Activated CD8-positive, alpha-beta T cell treated with anti-CD3 and anti-CD28 coated beads for 36 hours (primary cell): Measurements from ENCODE around the gene GPATCH3. TPM values are rescaled to one million over a fixed set of nuclear protein-coding genes. Genes with fewer than 3 reads are reported as not detected.
"Not testable (repeated sequence)": the region's sequence is repeated elsewhere in the genome, so short reads cannot be mapped to it uniquely, and the experiment has no call there.

Experiments used
- ATAC-seq: fragments of 200-7000 bp; cut with Tn5 transposase; one replicate; pipeline ENCODE4 v1.10.0; 2021; ENCODE audit warnings: mild to moderate bottlenecking, moderate library complexity
- CTCF ChIA-PET: fragments of 350-600 bp; sonication (Branson Sonifier 250); formaldehyde crosslinking; loops from one replicate; lab custom pipeline; 2021; ENCODE audit warnings: antibody characterized with exemption; lab: Charles Lee
- POLR2A ChIA-PET: fragments of 350-600 bp; sonication (Branson Sonifier 250); formaldehyde crosslinking; loops from one replicate; lab custom pipeline; 2021; ENCODE audit warnings: antibody characterized with exemption; lab: Charles Lee
- DNase-seq: peaks from one replicate; pipeline ENCODE4 v3.0.0-alpha.2; 2020
- H3K27ac Mint-ChIP-seq: one replicate; pipeline ENCODE4 v1.8.0; 2021; ENCODE audit warnings: mild to moderate bottlenecking, mixed read lengths
- H3K27me3 Mint-ChIP-seq: one replicate; pipeline ENCODE4 v1.8.0; 2021; ENCODE audit warnings: mixed read lengths
- H3K36me3 Mint-ChIP-seq: one replicate; pipeline ENCODE4 v1.8.0; 2021; ENCODE audit warnings: low read depth, mixed read lengths
- H3K4me1 Mint-ChIP-seq: one replicate; pipeline ENCODE4 v1.8.0; 2021; ENCODE audit warnings: low read depth, mixed read lengths
- H3K4me3 Mint-ChIP-seq: one replicate; pipeline ENCODE4 v1.8.0; 2021; ENCODE audit warnings: mild to moderate bottlenecking, moderate library complexity, mixed read lengths
- H3K9me3 Mint-ChIP-seq: one replicate; pipeline ENCODE4 v1.8.0; 2021; ENCODE audit warnings: mixed read lengths
- CTCF ChIP-seq: fragments of 200-600 bp; IDR thresholded peaks from one replicate; pipeline ENCODE4 v1.8.0; 2022; ENCODE audit warnings: antibody characterized with exemption, mild to moderate bottlenecking
- intact Hi-C: fragments of 100-400 bp; cut with micrococcal nuclease; formaldehyde crosslinking; loops from one replicate; pipeline ENCODE4 v1.10.0; 2022
- total RNA-seq, 2 experiments: library from RNA; stranded (reverse); gene quantifications; one replicate each; pipeline ENCODE4 v1.2.3, GENCODE V29; 2021

GPATCH3 gene
- total RNA-seq: 1 to 10 TPM; 8.7 to 9.6 TPM

- Mint-ChIP-seq H3K27me3 (no peaks in the 10 kb centered on the region), H3K36me3 (peaks cover 7% of the 10 kb centered on the region), H3K4me3 (peak within 1 kb of the TSS; percentile 93), H3K4me1 (peaks cover 34% of the 10 kb centered on the region), H3K9me3 (no peaks in the 10 kb centered on the region), H3K27ac (peak within 1 kb of the TSS; percentile 100)
- peak; percentile 95 for DNase-seq
- no peak for TF ChIP-seq CTCF
- peak; percentile 95 for ATAC-seq
- ChIA-PET POLR2A (interaction anchor here (0.6 to 6.0 kb wide), 21 partner anchors 8 to 1080 kb away, joined by 3 to 91 read pairs (median 3); partner anchors contain the start of genes GPN2, MTFR1L, NR0B2 and NUDC), CTCF (interaction anchor here (0.9 to 3.5 kb wide), 8 partner anchors 10 to 144 kb away, joined by 3 to 11 read pairs (median 4); partner anchors contain the start of genes GPN2 and PIGV)
- intact Hi-C loops: loop anchor here (2.0 kb wide), 1 partner anchor 13 kb away; no protein-coding TSS in a partner anchor
Measured at GRCh38 chr1:26900001-26900814, at the start of gene GPATCH3. Gene GPATCH3, minus strand, starts transcription at chr1:26900467. Its CDS starts 25 bp downstream, at chr1:26900442.

- H3K27ac Mint-ChIP-seq: no peak overlapping the region
- H3K27me3 Mint-ChIP-seq: no peaks in the 10 kb centered on the region
- no peaks in the 10 kb centered on the region for H3K9me3 Mint-ChIP-seq
- intact Hi-C loops: no loop called here
- H3K4me1 Mint-ChIP-seq: no peaks in the 10 kb centered on the region
- no peak overlapping the region for H3K4me3 Mint-ChIP-seq
- no peak for DNase-seq
- no peak for ATAC-seq
- peaks cover 19% of the 10 kb centered on the region for H3K36me3 Mint-ChIP-seq
- POLR2A ChIA-PET: interaction anchor here (1.1 to 1.2 kb wide), 2 partner anchors 11 to 39 kb away, joined by 3 read pairs; partner anchors contain the start of gene KDF1
- no peak for TF ChIP-seq CTCF
- CTCF ChIA-PET: interaction anchor here (0.8 kb wide), 1 partner anchor 94 kb away, joined by 3 read pairs; no protein-coding TSS in a partner anchor
Measured at GRCh38 chr1:26949926-26950319, 49.7 kb upstream of the GPATCH3 start.

- H3K36me3 Mint-ChIP-seq: peaks cover 19% of the 10 kb centered on the region
- POLR2A ChIA-PET: no interaction called here
- H3K9me3 Mint-ChIP-seq: no peaks in the 10 kb centered on the region
- H3K27ac Mint-ChIP-seq: no peak overlapping the region
- H3K4me1 Mint-ChIP-seq: no peaks in the 10 kb centered on the region
- CTCF ChIA-PET: no interaction called here
- intact Hi-C loops: no loop called here
- H3K27me3 Mint-ChIP-seq: no peaks in the 10 kb centered on the region
- no peak overlapping the region for H3K4me3 Mint-ChIP-seq
- no peak for TF ChIP-seq CTCF
- ATAC-seq: no peak
- DNase-seq: no peak
Measured at GRCh38 chr1:26949266-26949925, 49.1 kb upstream of the GPATCH3 start.

- H3K27me3 Mint-ChIP-seq, H3K4me3 Mint-ChIP-seq, ATAC-seq, CTCF ChIA-PET, intact Hi-C loops, H3K9me3 Mint-ChIP-seq, H3K27ac Mint-ChIP-seq, DNase-seq, H3K4me1 Mint-ChIP-seq: not testable (repeated sequence)
- POLR2A ChIA-PET: interaction anchor here (1.1 kb wide), 1 partner anchor 12 kb away, joined by 3 read pairs; the partner anchor contains the start of gene KDF1
- peaks cover 19% of the 10 kb centered on the region for H3K36me3 Mint-ChIP-seq
Measured at GRCh38 chr1:26948725-26949057, 48.4 kb upstream of the GPATCH3 start.

GRCh38 chr1:26946270-26946669, 46.0 kb upstream of the GPATCH3 start:
- ChIA-PET POLR2A (no interaction called here), CTCF (no interaction called here)
- Mint-ChIP-seq H3K36me3 (peaks cover 33% of the 10 kb centered on the region), H3K27ac (no peak overlapping the region), H3K27me3 (no peaks in the 10 kb centered on the region), H3K4me1 (no peaks in the 10 kb centered on the region), H3K4me3 (no peak overlapping the region), H3K9me3 (no peaks in the 10 kb centered on the region)
- TF ChIP-seq CTCF: no peak
- DNase-seq (no peak), ATAC-seq (no peak)
- intact Hi-C loops: no loop called here
